RPMI7951 (cell line): ENCODE results near the gene GLG1. TPM values are rescaled to one million over a fixed set of nuclear protein-coding genes. Genes with fewer than 3 reads are reported as not detected.
"Not testable (repeated sequence)": the region's sequence is repeated elsewhere in the genome, so short reads cannot be mapped to it uniquely, and the experiment has no call there.

Experiments
- DNase-seq: peaks from one replicate; pipeline ENCODE4 v3.0.0-alpha.2; 2012; ENCODE audit warnings: low read depth
- total RNA-seq: library from RNA; depleted of rRNA; stranded (reverse); fragments of >200 nt; shearing (Covaris generic); gene quantifications from 2 replicates; pipeline ENCODE4 v1.2.3, GENCODE V29; 2014

The GLG1 gene
- total RNA-seq, 1 experiment from 2014 or later: 70.9 TPM

GRCh38 chr16:74443624-74444346, 163.1 kb downstream of the GLG1 start:
- not testable (repeated sequence) for DNase-seq

GRCh38 chr16:74439685-74440084, 167.2 kb downstream of the GLG1 start:
- DNase-seq: no peak

- DNase-seq: no peak
Measured at GRCh38 chr16:74438492-74438979, 168.4 kb downstream of the GLG1 start.

GRCh38 chr16:74431516-74431915, 175.4 kb downstream of the GLG1 start:
- no peak for DNase-seq

GRCh38 chr16:74430036-74430712, 176.7 kb downstream of the GLG1 start:
- DNase-seq: peak; percentile 37

GRCh38 chr16:74428493-74428892, 178.4 kb downstream of the GLG1 start:
- DNase-seq: not testable (repeated sequence)

GRCh38 chr16:74425751-74426150, 181.2 kb downstream of the GLG1 start:
- not testable (repeated sequence) for DNase-seq

GRCh38 chr16:74423721-74424120, 183.2 kb downstream of the GLG1 start:
- DNase-seq: not testable (repeated sequence)

- not testable (repeated sequence) for DNase-seq
Measured at GRCh38 chr16:74422086-74422485, 184.8 kb downstream of the GLG1 start.

GRCh38 chr16:74421482-74421785, 185.5 kb downstream of the GLG1 start:
- DNase-seq: not testable (repeated sequence)

- peak; percentile 45 for DNase-seq
Measured at GRCh38 chr16:74420612-74421481, 186.1 kb downstream of the GLG1 start, which contains the start of gene CLEC18B. Gene CLEC18B, minus strand, starts transcription at chr16:74421478. Its CDS starts 208 bp downstream, at chr16:74421270.

- not testable (repeated sequence) for DNase-seq
Measured at GRCh38 chr16:74419811-74420210, 187.1 kb downstream of the GLG1 start.

- not testable (repeated sequence) for DNase-seq
Measured at GRCh38 chr16:74417897-74418296, 189.0 kb downstream of the GLG1 start.

GRCh38 chr16:74413920-74414319, 193.0 kb downstream of the GLG1 start:
- not testable (repeated sequence) for DNase-seq

- DNase-seq: not testable (repeated sequence)
Measured at GRCh38 chr16:74413485-74413884, 193.4 kb downstream of the GLG1 start.

GRCh38 chr16:74412775-74413390, 194.0 kb downstream of the GLG1 start:
- not testable (repeated sequence) for DNase-seq

- not testable (repeated sequence) for DNase-seq
Measured at GRCh38 chr16:74412138-74412774, 194.7 kb downstream of the GLG1 start.

- not testable (repeated sequence) for DNase-seq
Measured at GRCh38 chr16:74410981-74411380, 195.9 kb downstream of the GLG1 start.

GRCh38 chr16:74410057-74410957, 196.6 kb downstream of the GLG1 start:
- not testable (repeated sequence) for DNase-seq
